ENCODE results near the gene NCOA3.
"Not testable (repeated sequence)": the region's sequence is repeated elsewhere in the genome, so short reads cannot be mapped to it uniquely, and the experiment has no call there.

The NCOA3 gene

DNA sequence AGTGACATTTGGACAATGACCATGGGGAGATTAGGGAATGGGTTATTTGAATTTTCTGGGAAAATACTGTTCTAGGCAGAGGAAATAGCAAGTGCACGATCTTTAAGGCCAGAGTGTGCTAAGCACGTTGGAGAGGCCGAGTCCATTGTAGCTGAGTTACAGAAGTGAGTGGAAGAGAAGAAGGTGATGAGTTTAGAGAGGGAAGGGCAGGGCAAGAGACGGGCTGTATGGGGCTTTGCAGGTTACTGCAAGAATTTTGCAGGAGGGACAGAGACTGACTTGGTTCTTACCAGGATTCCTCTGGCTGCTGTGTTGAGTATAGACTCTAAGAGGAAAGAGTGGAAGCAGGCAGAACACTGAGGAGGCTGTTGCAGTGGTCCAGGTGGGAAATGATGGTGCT, 1.1 kb upstream of the NCOA3 start:
- no peak for DNase-seq (ENCODE audit: low read depth, low spot score)

DNA sequence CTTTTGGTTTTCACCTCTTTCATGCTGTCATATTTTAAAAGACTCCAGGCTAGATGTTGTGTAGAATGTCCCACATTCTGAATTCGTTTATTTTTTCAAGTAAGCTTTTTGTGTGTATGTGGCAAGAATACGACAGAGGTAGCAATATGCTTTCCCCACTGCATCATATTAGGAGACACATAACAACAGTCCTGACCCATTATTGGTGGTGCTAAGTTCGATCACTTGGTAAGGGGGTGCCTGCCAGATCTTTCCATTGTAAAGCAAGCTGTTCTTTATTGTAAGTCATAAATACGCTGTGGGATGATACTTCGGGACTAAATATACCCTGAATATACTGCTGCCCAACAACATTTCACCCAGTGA, 588 bp upstream of the NCOA3 start:
- no peak for DNase-seq (ENCODE audit: low read depth, low spot score)

GRCh38 chr20:47502271-47503239, 868 bp downstream of the NCOA3 start:
- DNase-seq (ENCODE audit: low read depth, low spot score) = peak; percentile 50

- DNase-seq (ENCODE audit: low read depth, low spot score) = no peak
These were observed 2.0 kb downstream of the NCOA3 start for GRCh38 chr20:47503685-47504084.

DNA sequence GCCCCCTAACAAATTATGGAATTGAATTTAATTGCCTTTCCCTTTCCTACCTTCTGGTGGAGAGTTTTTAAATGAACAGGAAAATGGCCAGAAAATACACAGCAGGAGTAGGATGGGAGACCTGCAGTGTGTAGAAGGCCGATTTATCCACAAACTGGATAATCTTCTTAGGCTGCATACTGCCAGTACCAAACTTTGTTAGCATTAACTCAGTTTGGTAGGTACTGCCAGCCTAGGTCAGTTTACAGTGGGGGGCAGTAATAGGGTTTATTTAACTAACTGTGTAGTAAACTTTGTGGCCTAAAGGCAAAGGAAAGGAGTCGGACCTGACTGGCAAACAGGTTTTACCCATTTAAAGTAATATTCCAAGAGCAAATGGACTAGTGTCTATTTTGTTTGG, 4.6 kb downstream of the NCOA3 start:
- DNase-seq (ENCODE audit: low read depth, low spot score) = no peak

DNA sequence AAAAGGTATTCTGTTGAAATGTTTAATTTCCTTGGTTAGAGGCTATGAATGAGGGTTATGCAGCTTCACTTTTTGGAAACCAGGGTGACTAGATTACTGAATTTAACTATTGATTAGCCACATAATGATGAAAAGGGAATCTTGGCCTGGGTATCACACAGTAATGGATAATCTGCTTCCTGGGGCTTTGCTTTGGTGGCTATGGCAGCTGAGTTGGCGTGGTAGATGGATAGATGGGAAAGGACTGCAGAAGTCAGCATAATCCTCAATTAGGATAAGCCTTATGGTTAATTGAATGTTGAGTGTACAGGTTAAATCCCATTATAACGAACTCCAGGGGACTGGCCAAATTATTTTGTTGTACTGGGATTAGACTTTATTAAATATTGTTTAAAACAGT, 5.2 kb downstream of the NCOA3 start:
- no peak for DNase-seq (ENCODE audit: low read depth, low spot score)

GRCh38 chr20:47507275-47507981, 5.7 kb downstream of the NCOA3 start:
- not testable (repeated sequence) for DNase-seq (ENCODE audit: low read depth, low spot score)

- DNase-seq (ENCODE audit: low read depth, low spot score) = no peak
These were observed 6.6 kb downstream of the NCOA3 start for GRCh38 chr20:47508278-47508677.

DNA sequence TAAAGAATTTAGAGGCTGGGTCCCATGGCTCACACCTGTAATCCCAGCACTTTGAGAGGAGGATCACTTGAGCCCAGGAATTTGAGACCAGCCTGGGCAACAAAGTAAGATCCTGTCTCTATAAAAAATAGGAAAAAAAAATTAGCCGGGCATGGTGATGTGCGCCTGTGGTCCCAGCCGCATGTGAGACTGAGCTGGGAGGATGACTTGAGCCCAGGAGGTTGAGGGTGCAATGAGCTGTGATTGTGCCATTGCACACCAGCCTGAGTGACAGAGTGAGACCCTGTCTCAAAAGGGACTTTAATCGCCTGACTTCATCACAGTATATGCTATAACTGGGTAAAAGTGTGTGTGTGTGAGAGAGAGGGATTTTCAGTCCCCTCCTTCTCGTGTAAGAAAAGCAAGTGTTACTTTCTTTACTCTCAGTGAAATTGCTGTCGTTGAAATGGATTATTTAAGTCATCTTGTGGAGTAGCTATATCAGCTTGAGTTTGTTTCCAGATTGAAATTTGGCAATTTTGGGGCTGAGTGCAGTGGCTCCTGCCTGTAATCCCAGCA, 7.5 kb downstream of the NCOA3 start:
- DNase-seq (ENCODE audit: low read depth, low spot score) = no peak

DNA sequence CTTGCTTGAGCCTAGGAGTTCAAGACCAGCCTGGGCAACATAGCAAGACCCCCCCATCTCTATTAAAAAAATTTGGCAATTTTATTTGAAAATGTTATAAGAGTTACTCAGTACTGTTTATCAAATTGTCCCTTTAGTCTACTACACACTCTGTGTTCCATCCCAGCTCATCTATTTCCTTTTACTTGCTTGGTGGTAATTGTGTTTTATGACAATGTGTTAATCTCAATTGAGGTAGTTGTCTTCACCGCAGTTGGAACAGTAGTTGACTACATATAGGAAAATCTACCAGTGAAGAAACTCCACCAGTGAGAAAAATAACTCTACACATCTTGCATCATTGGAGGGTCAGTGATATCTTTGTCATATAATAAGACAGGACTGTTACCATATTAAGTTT, 8.0 kb downstream of the NCOA3 start:
- no peak for DNase-seq (ENCODE audit: low read depth, low spot score)

DNA sequence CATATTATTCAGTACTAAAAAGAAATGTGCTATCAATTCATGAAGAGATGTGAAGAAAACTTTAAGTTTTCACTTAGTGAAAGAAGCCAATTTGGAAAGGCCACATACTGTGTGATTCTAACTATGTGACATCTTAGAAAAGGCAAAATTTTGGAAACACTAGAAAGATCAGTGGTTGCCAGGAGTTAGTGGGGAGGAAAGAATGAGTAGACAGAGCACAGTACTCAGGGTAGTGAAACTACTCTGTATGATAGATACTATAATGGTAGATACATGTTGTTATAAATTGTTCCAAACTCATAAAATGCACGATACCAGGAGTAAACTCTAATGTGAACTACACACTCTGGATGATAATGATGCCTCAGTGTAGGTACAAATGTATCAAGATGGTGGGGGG, 14.2 kb downstream of the NCOA3 start:
- no peak for DNase-seq (ENCODE audit: low read depth, low spot score)

- peak; percentile 41 for DNase-seq (ENCODE audit: low read depth, low spot score)
These were observed 19.5 kb downstream of the NCOA3 start for GRCh38 chr20:47521059-47521808.

- DNase-seq (ENCODE audit: low read depth, low spot score) = no peak
These were observed 22.5 kb downstream of the NCOA3 start for GRCh38 chr20:47524015-47524784.

GRCh38 chr20:47527004-47527800, 25.5 kb downstream of the NCOA3 start:
- DNase-seq (ENCODE audit: low read depth, low spot score) = no peak

DNA sequence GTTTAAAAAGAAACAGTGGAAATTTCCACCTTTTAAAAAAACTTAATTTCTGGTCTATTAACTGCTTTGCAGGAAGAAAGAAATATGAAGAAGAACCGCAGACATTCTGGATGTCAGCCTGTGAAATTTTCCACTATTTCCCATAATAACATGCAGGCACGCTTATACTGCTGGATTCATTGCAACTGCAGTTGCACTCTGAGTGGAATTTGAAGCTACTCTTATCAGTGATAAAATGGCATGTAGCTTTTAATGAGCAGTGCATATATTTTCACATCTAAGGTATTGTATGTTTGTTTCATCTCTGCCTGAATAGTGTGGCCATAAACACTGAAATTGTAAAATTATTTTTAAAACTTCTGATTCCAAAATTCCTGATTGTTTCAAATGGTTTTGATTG, 28.2 kb downstream of the NCOA3 start:
- no peak for DNase-seq (ENCODE audit: low read depth, low spot score)

DNA sequence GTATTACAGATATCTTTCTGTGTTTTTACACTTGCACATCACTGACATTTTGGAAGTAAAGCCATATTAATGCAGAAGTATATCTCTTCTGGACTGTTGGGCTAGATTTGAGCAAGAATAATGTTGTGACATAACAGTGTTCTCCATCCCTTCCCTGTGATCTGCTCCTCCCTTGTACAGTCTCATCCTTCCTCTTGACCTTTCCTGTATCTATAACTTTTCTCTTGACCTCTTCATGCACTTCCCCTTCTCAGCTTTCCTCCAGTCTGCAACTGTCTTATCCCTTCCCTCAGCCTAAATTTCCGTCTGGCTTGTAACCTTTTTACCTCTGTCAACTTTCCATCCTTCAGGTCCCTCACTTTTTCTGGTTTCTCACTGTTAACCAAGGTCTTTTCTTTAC, 29.8 kb downstream of the NCOA3 start:
- no peak for DNase-seq (ENCODE audit: low read depth, low spot score)

DNA sequence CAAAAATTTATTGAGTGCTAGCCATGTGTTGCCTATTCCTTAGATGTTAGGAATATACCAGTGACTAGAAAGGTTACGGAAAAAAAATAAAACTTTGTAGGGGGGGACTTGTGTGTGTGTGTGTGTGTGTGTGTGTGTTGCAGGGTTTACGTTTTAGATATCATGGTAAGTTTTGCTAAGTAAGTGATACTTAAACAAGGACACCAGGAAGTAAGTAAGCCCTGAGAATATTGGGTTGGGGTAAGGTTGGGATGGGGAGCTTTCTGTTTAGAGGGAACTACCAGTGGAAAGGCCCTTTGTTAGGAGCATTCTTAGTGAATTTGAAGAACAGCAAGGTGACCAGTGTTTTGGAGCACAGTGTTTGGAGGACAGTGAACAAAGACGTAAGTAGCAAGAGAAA, 30.3 kb downstream of the NCOA3 start:
- DNase-seq (ENCODE audit: low read depth, low spot score) = no peak

GRCh38 chr20:47533518-47534062, 31.9 kb downstream of the NCOA3 start:
- no peak for DNase-seq (ENCODE audit: low read depth, low spot score)

DNA sequence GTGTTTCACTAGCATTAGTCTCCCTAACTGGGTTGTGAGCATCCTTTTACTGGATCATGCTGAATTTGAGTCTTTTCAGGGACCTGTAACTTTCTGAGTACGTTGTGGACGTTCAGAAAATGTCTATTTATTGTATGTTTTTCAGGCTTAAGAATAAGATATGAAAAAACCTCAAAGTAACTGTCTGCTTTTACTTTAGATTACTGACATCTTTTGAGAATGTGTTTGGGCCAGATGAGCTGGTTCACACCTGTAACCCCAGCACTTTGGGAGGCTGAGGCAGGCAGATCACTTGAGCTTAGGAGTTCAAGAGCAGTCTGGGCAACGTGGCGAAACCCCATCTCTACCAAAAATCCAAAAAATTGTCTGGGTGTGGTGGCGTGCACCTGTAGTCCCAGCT, 32.7 kb downstream of the NCOA3 start:
- no peak for DNase-seq (ENCODE audit: low read depth, low spot score)

GRCh38 chr20:47535088-47535487, 33.4 kb downstream of the NCOA3 start:
- peak; percentile 78 for DNase-seq (ENCODE audit: low read depth, low spot score)

All from ELF-1 (cell line).